ENCODE measurements around the gene MAP4K3. TPM values are rescaled to one million over a fixed set of nuclear protein-coding genes. Genes with fewer than 3 reads are reported as not detected.

Gene MAP4K3
- total and polyA plus RNA-seq, 8 donors, result 13.5 to 166 (median 87.2) TPM

DNA sequence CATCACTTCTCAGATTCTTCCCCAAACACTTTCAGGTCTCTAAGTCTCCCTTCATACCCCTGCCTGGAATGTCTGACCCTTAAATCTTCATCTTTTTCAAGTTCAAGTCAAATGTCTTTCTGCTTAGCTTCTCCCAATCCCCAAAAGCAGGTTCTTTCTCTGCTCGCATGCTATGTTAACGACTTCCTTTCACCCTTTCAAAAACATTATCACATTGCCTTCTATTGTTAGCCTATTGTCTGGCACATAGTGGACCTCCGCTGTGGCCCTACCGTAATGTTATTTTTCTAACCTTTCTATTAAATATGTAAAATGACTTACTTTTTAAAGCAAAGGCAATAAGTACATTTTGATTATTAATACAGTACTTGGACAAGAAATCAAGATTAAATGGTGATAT is 195.5 kb downstream of the MAP4K3 start:
- H3K4me1 ChIP-seq, result no peaks in the 10 kb centered on the region
- WGBS, 5 donors, result 69 to 85% (median 79%) methylated on average over 4 of the region's 4 CpGs
- H3K4me3 ChIP-seq, result no peak overlapping the region
- H3K27me3 ChIP-seq, result no peaks in the 10 kb centered on the region
- no peaks in the 10 kb centered on the region for H3K9me3 ChIP-seq
- intact Hi-C loops (cut with DNase I; ENCODE audit: low total_unique reads), result no loop called here
- DNase-seq, result no peak
- no peak overlapping the region for H3K27ac ChIP-seq
- H3K36me3 ChIP-seq, result no peaks in the 10 kb centered on the region
- no peak for TF ChIP-seq POLR2A (IDR thresholded peaks at IDR 0.05)
- TF ChIP-seq, protein P1, sequence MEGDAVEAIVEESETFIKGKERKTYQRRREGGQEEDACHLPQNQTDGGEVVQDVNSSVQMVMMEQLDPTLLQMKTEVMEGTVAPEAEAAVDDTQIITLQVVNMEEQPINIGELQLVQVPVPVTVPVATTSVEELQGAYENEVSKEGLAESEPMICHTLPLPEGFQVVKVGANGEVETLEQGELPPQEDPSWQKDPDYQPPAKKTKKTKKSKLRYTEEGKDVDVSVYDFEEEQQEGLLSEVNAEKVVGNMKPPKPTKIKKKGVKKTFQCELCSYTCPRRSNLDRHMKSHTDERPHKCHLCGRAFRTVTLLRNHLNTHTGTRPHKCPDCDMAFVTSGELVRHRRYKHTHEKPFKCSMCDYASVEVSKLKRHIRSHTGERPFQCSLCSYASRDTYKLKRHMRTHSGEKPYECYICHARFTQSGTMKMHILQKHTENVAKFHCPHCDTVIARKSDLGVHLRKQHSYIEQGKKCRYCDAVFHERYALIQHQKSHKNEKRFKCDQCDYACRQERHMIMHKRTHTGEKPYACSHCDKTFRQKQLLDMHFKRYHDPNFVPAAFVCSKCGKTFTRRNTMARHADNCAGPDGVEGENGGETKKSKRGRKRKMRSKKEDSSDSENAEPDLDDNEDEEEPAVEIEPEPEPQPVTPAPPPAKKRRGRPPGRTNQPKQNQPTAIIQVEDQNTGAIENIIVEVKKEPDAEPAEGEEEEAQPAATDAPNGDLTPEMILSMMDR (IDR thresholded peaks at IDR 0.05), result no peak
- no peak for TF ChIP-seq EP300 (IDR thresholded peaks at IDR 0.05)

DNA sequence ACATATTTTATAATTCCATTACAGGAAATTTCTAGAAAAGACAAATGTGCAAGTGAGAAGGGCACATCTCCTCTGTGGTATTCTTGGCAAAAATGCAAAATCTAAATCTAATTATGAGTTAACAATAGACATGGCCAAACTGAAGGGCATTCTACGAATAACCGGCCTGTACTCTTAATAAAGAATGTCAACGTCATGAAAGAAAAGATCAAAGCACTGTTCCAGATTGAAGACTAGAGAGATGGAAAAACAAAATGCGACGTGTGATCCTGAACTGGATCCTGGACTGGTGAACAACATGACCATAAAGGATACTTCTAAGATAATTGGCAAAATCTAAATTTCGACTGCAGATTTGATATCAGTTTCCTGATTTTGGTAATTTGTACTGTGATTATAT is 196.3 kb downstream of the MAP4K3 start:
- no peaks in the 10 kb centered on the region for H3K4me1 ChIP-seq
- WGBS, 5 donors, result 85 to 97% (median 92%) methylated on average over 6 of the region's 6 CpGs
- H3K27me3 ChIP-seq, result no peaks in the 10 kb centered on the region
- intact Hi-C loops (cut with DNase I; ENCODE audit: low total_unique reads), result no loop called here
- no peak for DNase-seq
- H3K27ac ChIP-seq, result no peak overlapping the region
- TF ChIP-seq EP300 (IDR thresholded peaks at IDR 0.05) (no peak), POLR2AphosphoS5 (IDR thresholded peaks at IDR 0.05) (no peak), POLR2A (IDR thresholded peaks at IDR 0.05) (no peak)
- TF ChIP-seq, protein P1 (IDR thresholded peaks at IDR 0.05), result no peak
- no peaks in the 10 kb centered on the region for H3K36me3 ChIP-seq
- H3K9me3 ChIP-seq, result no peaks in the 10 kb centered on the region
- H3K4me3 ChIP-seq, result no peak overlapping the region

DNA sequence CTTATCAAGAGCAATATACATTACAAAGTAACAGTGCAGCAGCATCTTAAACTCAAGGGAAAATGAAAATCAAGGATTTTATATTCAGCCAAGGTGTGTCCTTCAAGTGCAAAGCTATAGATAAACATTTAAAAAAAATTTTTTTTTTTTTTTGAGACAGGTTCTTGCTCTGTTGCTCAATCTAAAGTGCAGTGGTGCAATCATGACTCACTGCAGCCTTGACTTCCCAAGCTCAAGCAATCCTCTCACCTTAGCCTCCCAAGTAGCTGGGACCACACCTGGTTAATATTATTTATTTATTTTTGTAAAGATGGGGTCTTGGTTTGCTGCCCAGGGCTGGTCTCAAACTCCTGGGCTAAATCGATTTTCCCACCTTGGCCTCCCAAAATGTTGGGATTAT is 202.3 kb downstream of the MAP4K3 start:
- intact Hi-C loops (cut with DNase I; ENCODE audit: low total_unique reads), result loop anchor here (5.0 kb wide), 1 partner anchor 167 kb away; no protein-coding TSS in a partner anchor
- Histone ChIP-seq H3K27ac (no peak overlapping the region), H3K36me3 (no peaks in the 10 kb centered on the region), H3K4me1 (peaks cover 0 to 4% (median under 1%) of the 10 kb centered on the region in 4 donors), H3K4me3 (no peak overlapping the region), H3K9me3 (no peaks in the 10 kb centered on the region), H3K27me3 (no peaks in the 10 kb centered on the region)
- no peak for TF ChIP-seq EP300 (IDR thresholded peaks at IDR 0.05)
- no peak for TF ChIP-seq POLR2AphosphoS5 (IDR thresholded peaks at IDR 0.05)
- TF ChIP-seq, protein P1 (IDR thresholded peaks at IDR 0.05), result no peak
- TF ChIP-seq POLR2A (IDR thresholded peaks at IDR 0.05), result no peak
- 93 to 100% (median 97%) methylated on average over 1 of the region's 1 CpG for WGBS, 5 donors
- no peak for DNase-seq

DNA sequence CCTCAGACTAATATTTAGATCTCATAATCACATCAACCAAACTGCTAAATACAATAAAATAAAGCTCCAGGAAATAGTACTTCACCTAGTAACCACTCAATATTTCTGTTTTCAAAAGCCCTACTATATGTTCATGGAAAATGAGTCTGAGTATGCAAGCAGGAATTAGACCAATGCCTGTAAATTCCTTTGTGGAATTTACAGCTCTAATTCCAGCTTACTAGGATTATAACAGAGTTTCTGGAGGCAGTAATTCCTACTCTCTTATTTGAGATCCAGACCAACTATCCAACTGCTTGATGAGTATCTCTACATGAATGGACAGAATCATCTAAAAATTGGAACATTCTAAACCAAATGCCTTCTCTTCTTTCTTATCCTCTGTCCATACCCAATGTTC is 204.9 kb downstream of the MAP4K3 start:
- no peaks in the 10 kb centered on the region for H3K36me3 ChIP-seq
- no peaks in the 10 kb centered on the region for H3K27me3 ChIP-seq
- H3K4me1 ChIP-seq, result peaks cover 5 to 24% (median 12%) of the 10 kb centered on the region in 4 donors
- intact Hi-C loops (cut with DNase I; ENCODE audit: low total_unique reads), result loop anchor here (5.0 kb wide), 1 partner anchor 165 kb away; no protein-coding TSS in a partner anchor
- no peak overlapping the region for H3K4me3 ChIP-seq
- no peaks in the 10 kb centered on the region for H3K9me3 ChIP-seq
- TF ChIP-seq EP300 (IDR thresholded peaks at IDR 0.05), result no peak
- no peak for TF ChIP-seq POLR2A (IDR thresholded peaks at IDR 0.05)
- no peak for TF ChIP-seq POLR2AphosphoS5 (IDR thresholded peaks at IDR 0.05)
- TF ChIP-seq, protein P1 (IDR thresholded peaks at IDR 0.05), result no peak
- no peak for DNase-seq
- H3K27ac ChIP-seq, result no peak overlapping the region
